ENCODE data around the gene SUSD1. TPM values are rescaled to one million over a fixed set of nuclear protein-coding genes. Genes with fewer than 3 reads are reported as not detected.

Gene SUSD1
- total RNA-seq, 1 experiment from 2014 or later: 8.1 TPM

GRCh38 chr9:112063586-112063985 lies 111.5 kb downstream of the SUSD1 start:
- H4K20me1 ChIP-seq (ENCODE audit: control insufficient read depth, insufficient read depth, insufficient read length): no peaks in the 10 kb centered on the region
- no peak overlapping the region for H3K27ac ChIP-seq (ENCODE audit: insufficient read length, low read depth, low read length)
- no peak overlapping the region for H3K14ac ChIP-seq (ENCODE audit: insufficient read depth, low read length)
- no peaks in the 10 kb centered on the region for H3K9me3 ChIP-seq (ENCODE audit: control insufficient read depth, low read depth, low read length)
- peaks cover 7 to 12% (median 12%) of the 10 kb centered on the region in 3 experiments; a peak in 6 of 7 replicates for H3K36me3 Mint-ChIP-seq (ENCODE audit: insufficient read depth in 1 of 3, low read depth in 3 of 3)
- no peak overlapping the region for H3K9ac ChIP-seq (ENCODE audit: extremely low read depth, insufficient read length, low read length)
- H3K23me2 ChIP-seq (ENCODE audit: insufficient read length, low read depth, low read length, poor library complexity, severe bottlenecking): no peaks in the 10 kb centered on the region
- H3K4me1 ChIP-seq (ENCODE audit: insufficient read depth, low read length): no peaks in the 10 kb centered on the region; the same call in 1 of the 2 replicates
- H3T11ph ChIP-seq (ENCODE audit: low read length): no peak overlapping the region
- H3K27ac Mint-ChIP-seq: no peak overlapping the region
- H2BK20ac ChIP-seq (ENCODE audit: low read depth, low read length, poor library complexity, severe bottlenecking): no peak overlapping the region
- no peak for TF ChIP-seq CTCF (conservative IDR thresholded peaks at IDR 0.05)
- H2BK120ac ChIP-seq (ENCODE audit: low read depth, low read length, poor library complexity, severe bottlenecking): no peak overlapping the region
- no peak overlapping the region for H2AFZ ChIP-seq (ENCODE audit: low read length)
- H4K8ac ChIP-seq (replicated peaks; ENCODE audit: insufficient read length, low read depth, low read length): no peak overlapping the region
- no peaks in the 10 kb centered on the region for H3K79me2 ChIP-seq (ENCODE audit: insufficient read depth, low read length)
- no peaks in the 10 kb centered on the region for H3K79me1 ChIP-seq (ENCODE audit: insufficient read depth, low read depth, low read length, poor library complexity, severe bottlenecking)
- no peak overlapping the region for H2BK15ac ChIP-seq (ENCODE audit: low read depth, low read length)
- no peak for DNase-seq
- no peak overlapping the region for H3K4ac ChIP-seq (ENCODE audit: low read depth, low read length)
- no peak overlapping the region for H3K4me3 Mint-ChIP-seq
- H3K18ac ChIP-seq (ENCODE audit: insufficient read length, low read depth, low read length): no peak overlapping the region
- no peak overlapping the region for H4K91ac ChIP-seq (ENCODE audit: insufficient read length, low read depth, low read length)
- no peak overlapping the region for H3K56ac ChIP-seq (ENCODE audit: insufficient read length, low read depth, low read length)
- no peak overlapping the region for H2AK5ac ChIP-seq (ENCODE audit: insufficient read length, low read length)
- peaks cover 8 to 9% of the 10 kb centered on the region in 2 experiments for H3K9me3 Mint-ChIP-seq
- H4K5ac ChIP-seq (ENCODE audit: insufficient read length, low read depth, low read length): no peak overlapping the region
- no CpG with 5 or more reads among the region's 4 CpGs for WGBS (ENCODE audit: extremely low coverage, insufficient read length, low lambda C conversion rate)
- no peak overlapping the region for H3K23ac ChIP-seq (ENCODE audit: insufficient read length, low read depth, low read length)
- peaks cover 12 to 23% of the 10 kb centered on the region in 2 experiments for H3K4me1 Mint-ChIP-seq
- H3K4me2 ChIP-seq (ENCODE audit: insufficient read depth, insufficient read length, low read length): no peak overlapping the region
- H3K27me3 Mint-ChIP-seq (ENCODE audit: low read depth): no peaks in the 10 kb centered on the region
- H3K27me3 ChIP-seq (ENCODE audit: insufficient read depth, low read length): no peaks in the 10 kb centered on the region
- no peak overlapping the region for H2BK12ac ChIP-seq (ENCODE audit: insufficient read length, low read depth, low read length)
- no peak overlapping the region for H2BK5ac ChIP-seq (ENCODE audit: insufficient read length, low read length)
